C4-2B (cell line): ENCODE results near the gene ICA1.

Experiments used
- CTCF ChIP-seq: fragments of 450-650 bp; conservative IDR thresholded peaks from 2 replicates; pipeline ENCODE4 v1.5.1; 2017; ENCODE audit warnings: mild to moderate bottlenecking
- ZFX ChIP-seq: fragments of 450-650 bp; IDR thresholded peaks from 2 replicates; pipeline ENCODE4 v1.6.1; 2017

DNA sequence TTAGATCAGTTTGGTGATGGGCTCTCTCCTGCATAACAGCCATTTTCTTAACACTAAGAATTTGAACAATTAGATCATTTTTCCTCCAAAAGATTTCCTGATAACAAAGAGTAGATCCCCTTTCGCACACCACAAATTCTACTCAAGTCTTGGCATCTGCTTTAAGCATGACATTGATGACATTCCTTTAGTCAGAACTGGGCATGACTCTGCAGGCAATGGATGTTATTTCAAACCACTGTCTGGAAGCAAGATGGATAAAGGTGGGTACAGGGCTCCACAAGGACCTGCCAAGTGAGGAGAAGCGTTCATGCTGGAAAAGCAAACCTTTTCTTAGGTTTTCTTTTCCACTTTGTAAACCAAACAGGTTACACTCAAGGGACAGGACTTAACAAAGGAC, 169.8 kb downstream of the ICA1 start:
- TF ChIP-seq CTCF, result no peak
- no peak for TF ChIP-seq ZFX
